ENCODE results near the gene ZNF100. TPM values are rescaled to one million over a fixed set of nuclear protein-coding genes. Genes with fewer than 3 reads are reported as not detected.

Gene ZNF100
- total and polyA plus RNA-seq, 2 donors (not counting 1 experiment from before 2014, with no cell fraction given): 2.3 to 2.4 TPM

DNA sequence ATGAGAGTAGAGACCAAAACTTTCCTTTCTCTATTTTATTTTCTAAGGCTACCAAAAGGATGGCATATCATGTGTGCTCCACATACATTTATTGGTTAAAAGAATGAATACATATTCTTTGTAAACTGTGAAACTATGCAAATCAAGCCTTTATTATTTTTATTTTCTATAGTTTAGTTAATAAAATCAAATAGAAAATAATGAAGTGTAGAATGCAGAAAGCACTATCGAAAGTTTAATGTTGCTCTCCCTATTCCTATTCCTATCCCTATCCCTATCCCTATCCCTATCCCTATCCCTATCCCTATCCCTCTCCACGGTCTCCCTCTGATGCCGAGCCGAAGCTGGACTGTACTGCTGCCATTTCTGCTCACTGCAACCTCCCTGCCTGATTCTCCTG lies 60.3 kb downstream of the ZNF100 start:
- no peak overlapping the region for H3K27ac ChIP-seq (ENCODE audit: insufficient read depth, low read length)
- no peaks in the 10 kb centered on the region for H3K36me3 ChIP-seq (ENCODE audit: control insufficient read depth, insufficient read depth, low read length)

GRCh38 chr19:21705393-21705792 lies 62.0 kb downstream of the ZNF100 start:
- H3K9ac ChIP-seq (ENCODE audit: insufficient read depth, low read length): no peak overlapping the region
- H3K27ac ChIP-seq (ENCODE audit: insufficient read depth, low read length): no peak overlapping the region
- no peak for DNase-seq (ENCODE audit: low read depth in 2 of 2)
- TF ChIP-seq CTCF (conservative IDR thresholded peaks at IDR 0.05 in 1 of 2, IDR thresholded peaks at IDR 0.05 in 1 of 2; ENCODE audit: low read depth in 1 of 2, low read length in 2 of 2) (no peak), EZH2 (IDR thresholded peaks at IDR 0.05; ENCODE audit: low read length, missing control alignments) (no peak)
- no peaks in the 10 kb centered on the region for H3K9me3 ChIP-seq (ENCODE audit: control insufficient read depth, insufficient read depth, low read depth, low read length)
- H3K36me3 ChIP-seq (ENCODE audit: control insufficient read depth, insufficient read depth, low read length): no peaks in the 10 kb centered on the region
- no peak overlapping the region for H3K4me3 ChIP-seq (replicated peaks in 1 of 4; ENCODE audit: control extremely low read depth in 1 of 4, insufficient read depth in 1 of 4, low read depth in 3 of 4, low read length in 4 of 4)
- no peaks in the 10 kb centered on the region for H3K4me1 ChIP-seq (ENCODE audit: control insufficient read depth, extremely low read depth, insufficient read depth, low read length)
- H3K79me2 ChIP-seq (ENCODE audit: control insufficient read depth, insufficient read depth, low read length): no peaks in the 10 kb centered on the region
- no peaks in the 10 kb centered on the region for H3K27me3 ChIP-seq (ENCODE audit: control insufficient read depth, insufficient read depth, low read length)
- no peak overlapping the region for H2AFZ ChIP-seq (ENCODE audit: low read length)
- H3K4me2 ChIP-seq (ENCODE audit: extremely low read depth, insufficient read depth, low read length): no peak overlapping the region
- no peaks in the 10 kb centered on the region for H4K20me1 ChIP-seq (ENCODE audit: control insufficient read depth, extremely low read depth, insufficient read depth, low read length)

More for the DNA sequence above, 60.3 kb downstream of the ZNF100 start:
- H3K9ac ChIP-seq (ENCODE audit: insufficient read depth, low read length): no peak overlapping the region
- no peak overlapping the region for H3K4me2 ChIP-seq (ENCODE audit: extremely low read depth, insufficient read depth, low read length)
- no peaks in the 10 kb centered on the region for H3K9me3 ChIP-seq (ENCODE audit: control insufficient read depth, insufficient read depth, low read depth, low read length)
- H3K27me3 ChIP-seq (ENCODE audit: control insufficient read depth, insufficient read depth, low read length): no peaks in the 10 kb centered on the region
- no peak overlapping the region for H3K4me3 ChIP-seq (replicated peaks in 1 of 4; ENCODE audit: control extremely low read depth in 1 of 4, insufficient read depth in 1 of 4, low read depth in 3 of 4, low read length in 4 of 4)
- no peaks in the 10 kb centered on the region for H4K20me1 ChIP-seq (ENCODE audit: control insufficient read depth, extremely low read depth, insufficient read depth, low read length)
- H3K79me2 ChIP-seq (ENCODE audit: control insufficient read depth, insufficient read depth, low read length): no peaks in the 10 kb centered on the region
- TF ChIP-seq EZH2 (IDR thresholded peaks at IDR 0.05; ENCODE audit: low read length, missing control alignments) (no peak), CTCF (conservative IDR thresholded peaks at IDR 0.05 in 1 of 2, IDR thresholded peaks at IDR 0.05 in 1 of 2; ENCODE audit: low read depth in 1 of 2, low read length in 2 of 2) (no peak)
- H2AFZ ChIP-seq (ENCODE audit: low read length): no peak overlapping the region
- no peak for DNase-seq (ENCODE audit: low read depth in 2 of 2)
- H3K4me1 ChIP-seq (ENCODE audit: control insufficient read depth, extremely low read depth, insufficient read depth, low read length): no peaks in the 10 kb centered on the region

DNA sequence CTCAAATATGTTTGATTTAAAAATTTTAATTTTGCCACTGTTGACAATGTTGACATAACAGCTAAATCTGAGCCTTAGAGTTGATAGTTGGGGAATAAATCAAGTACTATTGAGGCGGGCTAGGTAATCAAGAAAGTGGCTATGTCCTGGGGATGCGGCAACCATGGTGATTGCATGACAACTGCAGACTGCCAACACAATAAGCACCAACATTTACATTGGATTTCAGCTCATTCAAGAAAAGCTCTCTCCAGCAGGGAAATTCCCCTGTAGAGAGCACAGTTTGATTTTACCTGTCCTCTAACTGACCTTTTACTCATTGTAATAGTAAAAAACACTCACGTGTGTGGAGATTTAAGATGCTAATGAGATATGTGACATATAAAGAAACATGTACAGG lies 63.1 kb downstream of the ZNF100 start:
- Histone ChIP-seq H3K4me3 (replicated peaks in 1 of 4; ENCODE audit: control extremely low read depth in 1 of 4, insufficient read depth in 1 of 4, low read depth in 3 of 4, low read length in 4 of 4) (no peak overlapping the region), H3K36me3 (ENCODE audit: control insufficient read depth, insufficient read depth, low read length) (no peaks in the 10 kb centered on the region), H3K27ac (ENCODE audit: insufficient read depth, low read length) (no peak overlapping the region), H3K4me1 (ENCODE audit: control insufficient read depth, extremely low read depth, insufficient read depth, low read length) (no peaks in the 10 kb centered on the region), H4K20me1 (ENCODE audit: control insufficient read depth, extremely low read depth, insufficient read depth, low read length) (no peaks in the 10 kb centered on the region), H2AFZ (ENCODE audit: low read length) (no peak overlapping the region), H3K79me2 (ENCODE audit: control insufficient read depth, insufficient read depth, low read length) (no peaks in the 10 kb centered on the region), H3K4me2 (ENCODE audit: extremely low read depth, insufficient read depth, low read length) (no peak overlapping the region), H3K27me3 (ENCODE audit: control insufficient read depth, insufficient read depth, low read length) (no peaks in the 10 kb centered on the region), H3K9me3 (ENCODE audit: control insufficient read depth, insufficient read depth, low read depth, low read length) (no peaks in the 10 kb centered on the region), H3K9ac (ENCODE audit: insufficient read depth, low read length) (no peak overlapping the region)
- DNase-seq (ENCODE audit: low read depth in 2 of 2): no peak
- TF ChIP-seq CTCF (conservative IDR thresholded peaks at IDR 0.05 in 1 of 2, IDR thresholded peaks at IDR 0.05 in 1 of 2; ENCODE audit: low read depth in 1 of 2, low read length in 2 of 2) (no peak), EZH2 (IDR thresholded peaks at IDR 0.05; ENCODE audit: low read length, missing control alignments) (no peak)

All from fibroblast of lung (primary cell).